ENCODE data around the gene DCUN1D4. TPM values are rescaled to one million over a fixed set of nuclear protein-coding genes. Genes with fewer than 3 reads are reported as not detected.
A peak's percentile ranks its signal among the peaks of the same experiment; 100 is the strongest.

The DCUN1D4 gene
- total and polyA plus RNA-seq, 2 experiments from 2014 or later = 17.3 to 39.9 TPM

DNA sequence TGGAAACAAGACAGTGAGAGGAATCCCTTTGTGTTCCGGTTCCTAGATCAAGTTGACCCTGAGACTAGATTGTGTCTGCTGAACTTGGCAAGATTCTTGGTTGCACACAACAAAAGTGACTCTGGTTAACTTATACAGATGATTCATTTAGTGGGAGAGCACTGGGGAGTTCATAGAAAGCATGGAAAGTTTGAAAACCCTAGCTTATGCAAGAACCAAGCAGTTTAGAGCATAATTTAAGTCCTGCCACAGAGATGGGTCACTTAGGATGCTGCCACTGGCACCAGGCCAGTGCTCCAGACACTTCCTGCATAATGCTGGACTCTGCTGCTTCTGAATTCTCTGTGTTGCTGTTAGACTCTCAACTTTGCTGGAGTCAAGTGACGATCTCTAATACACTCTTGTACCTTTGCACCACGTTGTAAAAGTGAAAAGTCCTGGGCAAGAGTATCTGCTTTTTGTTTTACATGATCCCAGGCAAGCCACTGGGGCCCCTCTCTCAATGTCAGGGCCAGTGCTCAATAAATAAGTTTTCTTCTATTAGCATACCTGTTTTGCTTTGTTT lies 12.7 kb upstream of the DCUN1D4 start:
- TF ChIP-seq, protein P1, sequence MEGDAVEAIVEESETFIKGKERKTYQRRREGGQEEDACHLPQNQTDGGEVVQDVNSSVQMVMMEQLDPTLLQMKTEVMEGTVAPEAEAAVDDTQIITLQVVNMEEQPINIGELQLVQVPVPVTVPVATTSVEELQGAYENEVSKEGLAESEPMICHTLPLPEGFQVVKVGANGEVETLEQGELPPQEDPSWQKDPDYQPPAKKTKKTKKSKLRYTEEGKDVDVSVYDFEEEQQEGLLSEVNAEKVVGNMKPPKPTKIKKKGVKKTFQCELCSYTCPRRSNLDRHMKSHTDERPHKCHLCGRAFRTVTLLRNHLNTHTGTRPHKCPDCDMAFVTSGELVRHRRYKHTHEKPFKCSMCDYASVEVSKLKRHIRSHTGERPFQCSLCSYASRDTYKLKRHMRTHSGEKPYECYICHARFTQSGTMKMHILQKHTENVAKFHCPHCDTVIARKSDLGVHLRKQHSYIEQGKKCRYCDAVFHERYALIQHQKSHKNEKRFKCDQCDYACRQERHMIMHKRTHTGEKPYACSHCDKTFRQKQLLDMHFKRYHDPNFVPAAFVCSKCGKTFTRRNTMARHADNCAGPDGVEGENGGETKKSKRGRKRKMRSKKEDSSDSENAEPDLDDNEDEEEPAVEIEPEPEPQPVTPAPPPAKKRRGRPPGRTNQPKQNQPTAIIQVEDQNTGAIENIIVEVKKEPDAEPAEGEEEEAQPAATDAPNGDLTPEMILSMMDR (IDR thresholded peaks at IDR 0.05; ENCODE audit: poor library complexity) = no peak
- TF ChIP-seq EZH2 (IDR thresholded peaks at IDR 0.05; ENCODE audit: borderline replicate concordance) = no peak
- Histone ChIP-seq H3K9me3 (ENCODE audit: low read depth) (no peaks in the 10 kb centered on the region), H3K9me2 (replicated peaks; ENCODE audit: insufficient read depth) (no peaks in the 10 kb centered on the region), H3K36me3 (replicated peaks; ENCODE audit: insufficient read depth, low read depth) (no peaks in the 10 kb centered on the region), H3K4me1 (ENCODE audit: insufficient read depth) (no peaks in the 10 kb centered on the region), H3K27me3 (no peaks in the 10 kb centered on the region), H2AFZ (no peak overlapping the region), H3K79me2 (no peaks in the 10 kb centered on the region), H4K20me1 (ENCODE audit: insufficient read depth, poor library complexity, severe bottlenecking) (no peaks in the 10 kb centered on the region), H3K4me2 (no peak overlapping the region), H3K27ac (no peak overlapping the region), H3K4me3 (no peak overlapping the region)
- DNase-seq (ENCODE audit: low spot score) = no peak
- WGBS (ENCODE audit: low lambda C conversion rate, missing lambda C conversion rate) = 70% methylated on average over 3 of the region's 3 CpGs

DNA sequence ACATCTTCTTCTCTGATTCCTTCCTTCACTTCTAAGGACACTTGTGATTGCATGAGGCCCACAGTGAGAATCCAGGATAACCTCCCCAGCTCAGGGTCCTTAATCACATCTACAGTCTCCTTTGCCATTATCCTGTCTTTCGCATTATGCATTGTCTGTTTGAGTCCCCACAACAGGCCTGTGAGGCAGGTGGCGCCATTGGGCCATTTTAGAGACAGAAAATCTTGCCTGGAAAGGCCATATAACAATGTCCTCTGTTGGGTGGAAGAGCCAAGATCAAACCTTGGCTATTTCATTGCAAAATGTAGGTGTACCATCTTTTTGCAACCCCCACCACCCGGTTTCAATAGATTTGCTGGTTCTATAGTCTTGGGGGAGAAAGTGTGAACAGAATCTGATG lies 11.8 kb upstream of the DCUN1D4 start:
- H3K4me3 ChIP-seq = no peak overlapping the region
- no peak overlapping the region for H2AFZ ChIP-seq
- TF ChIP-seq, protein P1 (IDR thresholded peaks at IDR 0.05; ENCODE audit: poor library complexity) = peak; percentile 70
- TF ChIP-seq EZH2phosphoT487 (IDR thresholded peaks at IDR 0.05; ENCODE audit: low read depth, severe bottlenecking, unreplicated experiment) = no peak
- 26% methylated on average over 3 of the region's 3 CpGs for WGBS (ENCODE audit: low lambda C conversion rate, missing lambda C conversion rate)
- H3K36me3 ChIP-seq (replicated peaks; ENCODE audit: insufficient read depth, low read depth) = no peaks in the 10 kb centered on the region
- H3K9me3 ChIP-seq (ENCODE audit: low read depth) = no peaks in the 10 kb centered on the region
- no peaks in the 10 kb centered on the region for H3K4me1 ChIP-seq (ENCODE audit: insufficient read depth)
- no peaks in the 10 kb centered on the region for H3K9me2 ChIP-seq (replicated peaks; ENCODE audit: insufficient read depth)
- no peaks in the 10 kb centered on the region for H3K79me2 ChIP-seq
- H3K4me2 ChIP-seq = no peak overlapping the region
- no peaks in the 10 kb centered on the region for H4K20me1 ChIP-seq (ENCODE audit: insufficient read depth, poor library complexity, severe bottlenecking)
- H3K27ac ChIP-seq = no peak overlapping the region
- DNase-seq (ENCODE audit: low spot score) = peak; percentile 67
- no peaks in the 10 kb centered on the region for H3K27me3 ChIP-seq

DNA sequence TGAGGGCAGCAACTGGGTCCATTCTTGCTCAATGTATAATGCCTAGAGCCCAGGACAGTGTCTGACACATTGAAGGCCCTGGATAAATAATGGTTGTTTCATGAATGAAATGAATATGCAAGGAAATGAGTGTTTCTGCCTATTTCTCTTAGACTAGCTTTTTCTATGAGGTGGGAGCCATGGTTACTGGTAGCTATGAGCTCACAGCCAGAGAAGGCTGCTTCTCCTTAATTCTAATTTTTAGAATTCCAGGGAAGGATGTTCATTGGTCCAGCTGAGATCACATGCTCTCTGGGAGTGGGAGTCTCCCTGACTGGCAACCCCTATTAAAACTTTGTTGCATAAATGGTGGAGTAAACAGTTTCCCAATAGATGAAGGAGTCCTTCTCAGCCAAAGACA lies 9.7 kb upstream of the DCUN1D4 start:
- TF ChIP-seq EZH2phosphoT487 (IDR thresholded peaks at IDR 0.05; ENCODE audit: low read depth, severe bottlenecking, unreplicated experiment) = no peak
- TF ChIP-seq, protein P1 (IDR thresholded peaks at IDR 0.05; ENCODE audit: poor library complexity) = no peak
- no peaks in the 10 kb centered on the region for H4K20me1 ChIP-seq (ENCODE audit: insufficient read depth, poor library complexity, severe bottlenecking)
- no peak overlapping the region for H3K4me3 ChIP-seq
- H3K79me2 ChIP-seq = no peaks in the 10 kb centered on the region
- no peaks in the 10 kb centered on the region for H3K9me2 ChIP-seq (replicated peaks; ENCODE audit: insufficient read depth)
- DNase-seq (ENCODE audit: low spot score) = no peak
- H3K27me3 ChIP-seq = no peaks in the 10 kb centered on the region
- no peaks in the 10 kb centered on the region for H3K9me3 ChIP-seq (ENCODE audit: low read depth)
- H3K4me1 ChIP-seq (ENCODE audit: insufficient read depth) = no peaks in the 10 kb centered on the region
- H3K36me3 ChIP-seq (replicated peaks; ENCODE audit: insufficient read depth, low read depth) = no peaks in the 10 kb centered on the region
- no peak overlapping the region for H3K27ac ChIP-seq
- H3K4me2 ChIP-seq = no peak overlapping the region
- H2AFZ ChIP-seq = no peak overlapping the region

DNA sequence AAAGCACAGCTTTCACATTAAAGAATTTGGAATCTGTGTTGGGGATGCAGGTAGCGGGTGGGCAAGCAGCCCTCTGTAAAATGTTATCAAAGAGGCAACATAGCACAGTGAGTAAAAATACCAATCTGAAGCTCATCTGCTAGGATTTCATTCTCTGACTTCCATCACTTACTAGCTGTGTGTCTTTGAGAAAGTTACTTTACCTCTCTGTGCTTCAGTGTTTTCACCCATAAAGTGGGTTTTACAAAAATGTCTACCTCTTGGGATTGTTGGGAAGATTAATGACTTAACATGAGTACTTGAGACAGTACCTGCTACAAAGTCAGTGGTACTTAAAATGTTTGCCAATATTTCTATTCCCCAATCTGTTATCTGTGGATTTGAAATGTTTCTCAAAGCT lies 7.9 kb upstream of the DCUN1D4 start:
- Histone ChIP-seq H3K9me2 (replicated peaks; ENCODE audit: insufficient read depth) (no peaks in the 10 kb centered on the region), H2AFZ (no peak overlapping the region), H4K20me1 (ENCODE audit: insufficient read depth, poor library complexity, severe bottlenecking) (no peaks in the 10 kb centered on the region), H3K27me3 (no peaks in the 10 kb centered on the region), H3K4me1 (ENCODE audit: insufficient read depth) (no peaks in the 10 kb centered on the region), H3K36me3 (replicated peaks; ENCODE audit: insufficient read depth, low read depth) (no peaks in the 10 kb centered on the region), H3K9me3 (ENCODE audit: low read depth) (no peaks in the 10 kb centered on the region), H3K4me3 (no peak overlapping the region), H3K79me2 (no peaks in the 10 kb centered on the region), H3K4me2 (no peak overlapping the region), H3K27ac (no peak overlapping the region)
- TF ChIP-seq, protein P1 (IDR thresholded peaks at IDR 0.05; ENCODE audit: poor library complexity) = no peak
- TF ChIP-seq EZH2phosphoT487 (IDR thresholded peaks at IDR 0.05; ENCODE audit: low read depth, severe bottlenecking, unreplicated experiment) = no peak
- no peak for TF ChIP-seq EZH2 (IDR thresholded peaks at IDR 0.05; ENCODE audit: borderline replicate concordance)
- WGBS (ENCODE audit: low lambda C conversion rate, missing lambda C conversion rate) = 96% methylated on average over 1 of the region's 1 CpG
- no peak for DNase-seq (ENCODE audit: low spot score)

Measured in hepatocyte (in vitro differentiated cells).